Astrocyte (in vitro differentiated cells and primary cell): ENCODE data around the gene SLC44A1. TPM values are rescaled to one million over a fixed set of nuclear protein-coding genes. Genes with fewer than 3 reads are reported as not detected.

Experiments used
- DNase-seq: peaks from one replicate; pipeline ENCODE4 v3.0.0-alpha.2; 2010; ENCODE audit warnings: low read depth
- FAIRE-seq: peaks from 2 replicates; lab custom pipeline; 2011; peaks lifted over from hg19 to GRCh38; lab: Jason Lieb, UNC
- H2AFZ ChIP-seq: 2 replicates; pipeline ENCODE4 v1.6.0; 2012; ENCODE audit warnings: low read depth, low read length, inconsistent platforms
- H3K27ac ChIP-seq: 2 replicates; pipeline ENCODE4 v1.5.1; 2011; ENCODE audit warnings: low read depth, low read length, inconsistent platforms
- H3K27me3 ChIP-seq: 2 replicates; pipeline ENCODE4 v1.6.0; 2011; ENCODE audit warnings: low read length, inconsistent platforms; ENCODE audit not compliant: insufficient read depth
- H3K36me3 ChIP-seq: 2 replicates; pipeline ENCODE4 v1.5.1; 2011; ENCODE audit warnings: low read length, inconsistent platforms; ENCODE audit not compliant: insufficient read depth
- H3K4me1 ChIP-seq: 2 replicates; pipeline ENCODE4 v1.5.1; 2011; ENCODE audit warnings: low read length, inconsistent platforms; ENCODE audit not compliant: insufficient read depth
- H3K4me2 ChIP-seq: 2 replicates; pipeline ENCODE4 v1.6.0; 2012; ENCODE audit warnings: low read length, inconsistent platforms
- H3K4me3 ChIP-seq: 2 replicates; pipeline ENCODE4 v1.5.1; 2011; ENCODE audit warnings: low read depth, mild to moderate bottlenecking, low read length, inconsistent platforms; ENCODE audit not compliant: insufficient read depth
- H3K79me2 ChIP-seq: 2 replicates; pipeline ENCODE4 v1.6.0; 2012; ENCODE audit warnings: mild to moderate bottlenecking, low read length, inconsistent platforms; ENCODE audit not compliant: insufficient read depth
- H3K9ac ChIP-seq: 2 replicates; pipeline ENCODE4 v1.6.0; 2012; ENCODE audit warnings: mild to moderate bottlenecking, low read length, inconsistent platforms
- H3K9me3 ChIP-seq: 2 replicates; pipeline ENCODE4 v1.5.1; 2012; ENCODE audit warnings: low read depth, mild to moderate bottlenecking, low read length, inconsistent platforms; ENCODE audit not compliant: insufficient read depth
- H4K20me1 ChIP-seq: 2 replicates; pipeline ENCODE4 v1.6.0; 2012; ENCODE audit warnings: low read length, inconsistent platforms; ENCODE audit not compliant: insufficient read depth
- H3K27ac Mint-ChIP-seq: one replicate; pipeline ENCODE4 v1.8.0; 2021; ENCODE audit warnings: mild to moderate bottlenecking, mixed read lengths; ENCODE audit not compliant: unreplicated experiment
- H3K27me3 Mint-ChIP-seq: one replicate; pipeline ENCODE4 v1.8.0; 2021; ENCODE audit warnings: low read depth, mixed read lengths; ENCODE audit not compliant: unreplicated experiment
- H3K36me3 Mint-ChIP-seq: one replicate; pipeline ENCODE4 v1.8.0; 2021; ENCODE audit warnings: low read depth, mixed read lengths; ENCODE audit not compliant: unreplicated experiment
- H3K4me1 Mint-ChIP-seq: one replicate; pipeline ENCODE4 v1.8.0; 2021; ENCODE audit warnings: low read depth, mixed read lengths; ENCODE audit not compliant: unreplicated experiment
- H3K4me3 Mint-ChIP-seq: one replicate; pipeline ENCODE4 v1.8.0; 2021; ENCODE audit warnings: mild to moderate bottlenecking, moderate library complexity, mixed read lengths; ENCODE audit not compliant: unreplicated experiment
- H3K9me3 Mint-ChIP-seq: one replicate; pipeline ENCODE4 v1.8.0; 2021; ENCODE audit warnings: mild to moderate bottlenecking, mixed read lengths; ENCODE audit not compliant: unreplicated experiment
- EZH2 ChIP-seq: IDR thresholded peaks from 2 replicates; pipeline ENCODE4 v1.6.1; 2012; ENCODE audit warnings: mild to moderate bottlenecking, low read length, inconsistent platforms; ENCODE audit not compliant: insufficient read depth
- total RNA-seq: library from RNA; stranded (reverse); gene quantifications from 2 replicates; pipeline ENCODE4 v1.2.1, GENCODE V29; 2021
- TF ChIP-seq, protein P1 (sequence below): IDR thresholded peaks from 2 replicates; pipeline ENCODE4 v1.5.1; 2011; ENCODE audit warnings: low read depth, mild to moderate bottlenecking, inconsistent platforms, low read length, moderate library complexity; ENCODE audit not compliant: insufficient read depth

Gene SLC44A1
- total RNA-seq, 1 donor from 2014 or later, result 43.8 TPM

DNA sequence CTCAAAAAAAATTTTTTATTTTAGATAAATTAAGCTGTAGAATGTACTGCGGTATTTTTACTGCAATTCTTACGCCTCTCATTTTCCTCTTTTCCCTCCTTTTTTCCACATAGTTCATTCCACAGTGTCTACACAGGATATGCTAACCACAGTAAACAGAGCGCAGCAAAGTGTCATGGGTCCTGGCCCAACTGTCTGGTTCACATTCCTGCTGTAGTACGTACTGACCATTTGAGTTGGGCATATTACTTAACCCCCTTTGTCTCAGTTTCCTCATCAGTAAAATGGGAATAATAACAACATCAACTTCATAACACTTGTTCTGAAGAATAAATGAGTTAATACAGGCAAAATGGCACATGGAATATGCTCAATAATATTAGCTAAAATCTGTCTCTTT lies 41.6 kb downstream of the SLC44A1 start:
- Histone ChIP-seq H3K27me3 (no peaks in the 10 kb centered on the region), H3K4me3 (no peak overlapping the region), H3K4me1 (no peaks in the 10 kb centered on the region), H3K27ac (no peak overlapping the region), H3K4me2 (no peak overlapping the region), H3K79me2 (peaks cover 4% of the 10 kb centered on the region), H3K9ac (no peak overlapping the region), H3K9me3 (no peaks in the 10 kb centered on the region), H3K36me3 (no peaks in the 10 kb centered on the region), H4K20me1 (no peaks in the 10 kb centered on the region), H2AFZ (no peak overlapping the region)
- H3K4me1 Mint-ChIP-seq, result peaks cover 27% of the 10 kb centered on the region
- DNase-seq (no peak), FAIRE-seq (no peak)
- H3K27ac Mint-ChIP-seq, result no peak overlapping the region
- H3K4me3 Mint-ChIP-seq, result no peak overlapping the region
- H3K9me3 Mint-ChIP-seq, result no peaks in the 10 kb centered on the region
- TF ChIP-seq, protein P1, sequence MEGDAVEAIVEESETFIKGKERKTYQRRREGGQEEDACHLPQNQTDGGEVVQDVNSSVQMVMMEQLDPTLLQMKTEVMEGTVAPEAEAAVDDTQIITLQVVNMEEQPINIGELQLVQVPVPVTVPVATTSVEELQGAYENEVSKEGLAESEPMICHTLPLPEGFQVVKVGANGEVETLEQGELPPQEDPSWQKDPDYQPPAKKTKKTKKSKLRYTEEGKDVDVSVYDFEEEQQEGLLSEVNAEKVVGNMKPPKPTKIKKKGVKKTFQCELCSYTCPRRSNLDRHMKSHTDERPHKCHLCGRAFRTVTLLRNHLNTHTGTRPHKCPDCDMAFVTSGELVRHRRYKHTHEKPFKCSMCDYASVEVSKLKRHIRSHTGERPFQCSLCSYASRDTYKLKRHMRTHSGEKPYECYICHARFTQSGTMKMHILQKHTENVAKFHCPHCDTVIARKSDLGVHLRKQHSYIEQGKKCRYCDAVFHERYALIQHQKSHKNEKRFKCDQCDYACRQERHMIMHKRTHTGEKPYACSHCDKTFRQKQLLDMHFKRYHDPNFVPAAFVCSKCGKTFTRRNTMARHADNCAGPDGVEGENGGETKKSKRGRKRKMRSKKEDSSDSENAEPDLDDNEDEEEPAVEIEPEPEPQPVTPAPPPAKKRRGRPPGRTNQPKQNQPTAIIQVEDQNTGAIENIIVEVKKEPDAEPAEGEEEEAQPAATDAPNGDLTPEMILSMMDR, result no peak
- no peaks in the 10 kb centered on the region for H3K27me3 Mint-ChIP-seq
- peaks cover 3% of the 10 kb centered on the region for H3K36me3 Mint-ChIP-seq

DNA sequence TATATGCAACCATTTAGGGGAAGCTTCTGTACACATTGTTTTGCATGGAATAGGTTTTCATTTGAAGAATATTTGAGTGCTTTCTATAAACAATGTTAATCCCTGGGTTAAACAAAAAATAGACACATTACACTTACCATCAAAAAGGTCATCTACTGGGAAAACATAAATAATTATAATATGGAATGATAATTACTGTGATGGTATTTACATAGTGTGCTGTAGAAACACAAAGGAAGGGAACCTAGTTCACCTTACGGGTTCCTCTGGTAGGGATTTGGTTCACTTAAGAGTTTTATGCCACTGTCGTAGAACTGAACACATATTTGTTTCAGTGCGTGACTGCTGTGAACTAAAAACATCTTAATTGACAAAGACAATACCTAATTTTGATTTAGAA lies 44.9 kb downstream of the SLC44A1 start:
- Histone ChIP-seq H3K27ac (no peak overlapping the region), H3K9me3 (no peaks in the 10 kb centered on the region), H4K20me1 (no peaks in the 10 kb centered on the region), H3K4me3 (no peak overlapping the region), H3K9ac (no peak overlapping the region), H3K27me3 (no peaks in the 10 kb centered on the region), H3K79me2 (no peaks in the 10 kb centered on the region), H3K4me2 (no peak overlapping the region), H3K4me1 (no peaks in the 10 kb centered on the region), H3K36me3 (no peaks in the 10 kb centered on the region), H2AFZ (no peak overlapping the region)
- Mint-ChIP-seq H3K4me1 (peaks cover 39% of the 10 kb centered on the region), H3K9me3 (no peaks in the 10 kb centered on the region), H3K27me3 (no peaks in the 10 kb centered on the region), H3K27ac (no peak overlapping the region), H3K4me3 (no peak overlapping the region), H3K36me3 (no peaks in the 10 kb centered on the region)
- DNase-seq (no peak), FAIRE-seq (no peak)
- TF ChIP-seq, protein P1, result no peak
- no peak for TF ChIP-seq EZH2

DNA sequence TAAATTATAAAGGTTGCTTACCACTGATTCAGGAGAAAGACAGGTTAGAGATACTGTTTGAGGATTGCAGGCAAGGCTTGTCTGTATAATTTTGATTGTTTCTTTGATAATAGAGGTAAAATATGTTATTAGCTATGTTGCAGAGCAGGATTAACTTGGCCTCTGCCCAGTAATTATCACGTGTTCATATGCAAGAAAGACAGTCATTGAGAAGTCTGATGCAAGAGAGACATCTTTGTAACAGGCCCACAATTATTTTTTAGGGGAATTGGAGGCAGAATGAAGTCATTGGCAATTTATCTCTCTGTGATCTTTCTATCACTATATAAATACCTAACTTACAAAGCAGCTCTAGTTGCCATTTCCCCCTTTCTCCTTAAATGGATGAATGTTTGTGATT lies 46.0 kb downstream of the SLC44A1 start:
- H3K27ac ChIP-seq, result no peak overlapping the region

More for the DNA sequence above, 46.0 kb downstream of the SLC44A1 start:
- no peaks in the 10 kb centered on the region for H3K9me3 ChIP-seq
- peak overlapping the region; percentile 19 for H3K27ac Mint-ChIP-seq
- H3K4me3 Mint-ChIP-seq, result no peak overlapping the region
- H3K27me3 Mint-ChIP-seq, result no peaks in the 10 kb centered on the region
- no peaks in the 10 kb centered on the region for H3K36me3 ChIP-seq
- H3K79me2 ChIP-seq, result no peaks in the 10 kb centered on the region
- no peak for TF ChIP-seq EZH2
- TF ChIP-seq, protein P1, result no peak
- no peak overlapping the region for H3K4me2 ChIP-seq
- H3K4me1 ChIP-seq, result no peaks in the 10 kb centered on the region
- peaks cover 50% of the 10 kb centered on the region for H3K4me1 Mint-ChIP-seq
- no peak overlapping the region for H2AFZ ChIP-seq
- DNase-seq (peak; percentile 33), FAIRE-seq (no peak)
- no peaks in the 10 kb centered on the region for H4K20me1 ChIP-seq
- no peak overlapping the region for H3K4me3 ChIP-seq
- no peaks in the 10 kb centered on the region for H3K27me3 ChIP-seq
- no peaks in the 10 kb centered on the region for H3K36me3 Mint-ChIP-seq
- no peaks in the 10 kb centered on the region for H3K9me3 Mint-ChIP-seq
- no peak overlapping the region for H3K9ac ChIP-seq
